Measurements from ENCODE around the gene LINS1.

DNA sequence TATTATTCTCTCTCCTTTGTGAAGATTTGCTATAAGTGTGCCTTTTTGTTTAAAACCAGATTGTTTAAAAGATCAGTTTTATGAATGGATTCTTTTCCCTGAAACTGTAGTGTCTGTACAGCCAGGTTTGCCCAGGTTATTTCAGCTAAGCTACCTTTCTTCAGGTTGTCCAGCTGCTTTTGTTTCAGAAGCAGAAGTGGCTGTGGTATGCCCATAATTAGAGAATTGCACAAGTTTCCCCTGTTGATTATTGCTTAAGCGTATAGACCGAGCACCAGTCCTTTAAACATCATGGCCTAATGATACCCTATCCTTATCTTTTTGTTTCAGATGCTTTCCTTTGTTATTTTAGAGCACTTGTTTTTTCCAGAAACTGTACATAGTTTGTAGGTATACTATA is 10.6 kb upstream of the LINS1 start:
- TF ChIP-seq, protein P1, sequence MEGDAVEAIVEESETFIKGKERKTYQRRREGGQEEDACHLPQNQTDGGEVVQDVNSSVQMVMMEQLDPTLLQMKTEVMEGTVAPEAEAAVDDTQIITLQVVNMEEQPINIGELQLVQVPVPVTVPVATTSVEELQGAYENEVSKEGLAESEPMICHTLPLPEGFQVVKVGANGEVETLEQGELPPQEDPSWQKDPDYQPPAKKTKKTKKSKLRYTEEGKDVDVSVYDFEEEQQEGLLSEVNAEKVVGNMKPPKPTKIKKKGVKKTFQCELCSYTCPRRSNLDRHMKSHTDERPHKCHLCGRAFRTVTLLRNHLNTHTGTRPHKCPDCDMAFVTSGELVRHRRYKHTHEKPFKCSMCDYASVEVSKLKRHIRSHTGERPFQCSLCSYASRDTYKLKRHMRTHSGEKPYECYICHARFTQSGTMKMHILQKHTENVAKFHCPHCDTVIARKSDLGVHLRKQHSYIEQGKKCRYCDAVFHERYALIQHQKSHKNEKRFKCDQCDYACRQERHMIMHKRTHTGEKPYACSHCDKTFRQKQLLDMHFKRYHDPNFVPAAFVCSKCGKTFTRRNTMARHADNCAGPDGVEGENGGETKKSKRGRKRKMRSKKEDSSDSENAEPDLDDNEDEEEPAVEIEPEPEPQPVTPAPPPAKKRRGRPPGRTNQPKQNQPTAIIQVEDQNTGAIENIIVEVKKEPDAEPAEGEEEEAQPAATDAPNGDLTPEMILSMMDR (conservative IDR thresholded peaks at IDR 0.05), result no peak
- TF ChIP-seq ZFX (IDR thresholded peaks at IDR 0.05), result no peak

Data from C4-2B (cell line).